ENCODE measurements around the gene NFKBIA. TPM values are rescaled to one million over a fixed set of nuclear protein-coding genes. Genes with fewer than 3 reads are reported as not detected.

Gene NFKBIA
- total and polyA plus RNA-seq, 2 of the 8 experiments (the other 6 are each of a cell fraction or from before 2014, with no cell fraction given), result 25.9 to 49.7 TPM

- POLR2A ChIA-PET (ENCODE audit: partially characterized antibody), result interaction anchor here (0.6 kb wide), 1 partner anchor 645 kb away, joined by 3 read pairs; no protein-coding TSS in a partner anchor
- H4K91ac ChIP-seq (replicated peaks; ENCODE audit: insufficient read length, low read length), result no peak overlapping the region
- H2BK120ac ChIP-seq (replicated peaks; ENCODE audit: low read depth, low read length), result no peak overlapping the region
- H3K27me3 ChIP-seq (replicated peaks in 1 of 4; ENCODE audit: control insufficient read depth in 3 of 4, extremely low read depth in 1 of 4, insufficient read depth in 3 of 4, low read length in 3 of 4), result no peaks in the 10 kb centered on the region
- no peaks in the 10 kb centered on the region for H3K79me2 ChIP-seq (ENCODE audit: control insufficient read depth in 1 of 2, insufficient read depth in 2 of 2, low read length in 2 of 2)
- H4K8ac ChIP-seq (ENCODE audit: extremely low read depth, insufficient read depth, low read length), result no peak overlapping the region
- H3K4ac ChIP-seq (replicated peaks; ENCODE audit: insufficient read length, low read depth, low read length), result no peak overlapping the region
- H3K36me3 ChIP-seq (ENCODE audit: control insufficient read depth in 2 of 4, insufficient read depth in 4 of 4, low read length in 3 of 4), result no peaks in the 10 kb centered on the region
- H4K20me1 ChIP-seq (replicated peaks in 1 of 2; ENCODE audit: control insufficient read depth in 1 of 2, insufficient read depth in 2 of 2, low read length in 2 of 2), result no peaks in the 10 kb centered on the region
- 72% methylated on average over 8 of the region's 8 CpGs; no CpG with 5 or more reads in 1 of the 2 experiments for WGBS, 2 experiments (ENCODE audit: extremely low coverage in 1 of 2, insufficient coverage in 1 of 2, insufficient read length in 1 of 2, insufficient replicate concordance in 2 of 2, low coverage in 1 of 2, low lambda C conversion rate in 2 of 2, missing lambda C conversion rate in 1 of 2)
- H3K4me3 ChIP-seq (ENCODE audit: extremely low read depth in 1 of 4, insufficient read depth in 2 of 4, low read depth in 3 of 4, low read length in 4 of 4), result no peak overlapping the region
- CTCF ChIA-PET (ENCODE audit: partially characterized antibody), result interaction anchor here (0.5 to 2.9 kb wide), 42 partner anchors 10 to 860 kb away, joined by 3 to 16 read pairs (median 4); partner anchors contain the start of gene INSM2
- H3K4me1 ChIP-seq (replicated peaks in 1 of 4; ENCODE audit: control insufficient read depth in 3 of 4, insufficient read depth in 4 of 4, low read length in 3 of 4), result no peaks in the 10 kb centered on the region
- H2BK12ac ChIP-seq (ENCODE audit: low read depth, low read length), result no peak overlapping the region
- DNase-seq (ENCODE audit: low read depth in 1 of 2, low spot score in 2 of 2) (no peak), FAIRE-seq (no peak)
- peak overlapping the region; percentile 83 for H2AFZ ChIP-seq (ENCODE audit: low read length)
- H3K14ac ChIP-seq (ENCODE audit: insufficient read length), result no peak overlapping the region
- H4K5ac ChIP-seq (ENCODE audit: insufficient read length, low read depth, low read length), result no peak overlapping the region
- no peak overlapping the region for H2BK15ac ChIP-seq (ENCODE audit: low read length)
- H3K23me2 ChIP-seq (ENCODE audit: low read depth, low read length), result 0 out of 2 replicates have a peak, but pooled peaks cover 1% of the 10 kb centered on the region
- H3K23ac ChIP-seq (ENCODE audit: insufficient read length), result no peak overlapping the region
- no peak overlapping the region for H2AK5ac ChIP-seq (ENCODE audit: low read depth, low read length)
- H3K4me2 ChIP-seq (ENCODE audit: insufficient read depth in 1 of 2, low read depth in 2 of 2, low read length in 2 of 2), result no peak overlapping the region
- H3K79me1 ChIP-seq (ENCODE audit: low read depth, low read length), result no peaks in the 10 kb centered on the region
- H3K18ac ChIP-seq (ENCODE audit: extremely low read depth, low read length), result no peak overlapping the region
- no peaks in the 10 kb centered on the region for H3K9me3 ChIP-seq (ENCODE audit: insufficient read depth in 2 of 2, low read depth in 1 of 2, low read length in 1 of 2)
- no peak overlapping the region for H3K56ac ChIP-seq (replicated peaks; ENCODE audit: insufficient read length, low read depth, low read length)
- no peak overlapping the region for H2BK20ac ChIP-seq (ENCODE audit: low read length)
- H3K27ac ChIP-seq (ENCODE audit: low read depth, low read length), result no peak overlapping the region
- no peak overlapping the region for H2BK5ac ChIP-seq (ENCODE audit: low read depth, low read length)
- no peak overlapping the region for H3K9ac ChIP-seq (replicated peaks in 1 of 4; ENCODE audit: extremely low read depth in 1 of 4, low read depth in 3 of 4, low read length in 3 of 4)
- TF ChIP-seq ZNF274 (IDR thresholded peaks at IDR 0.05; ENCODE audit: borderline replicate concordance, extremely low read depth, low read length) (no peak), SIN3A (conservative IDR thresholded peaks at IDR 0.05 in 1 of 2, IDR thresholded peaks at IDR 0.05 in 1 of 2; ENCODE audit: low read depth in 1 of 2, low read length in 2 of 2) (peak in 1 of 2 experiments; percentile 33; a peak in 1 of 4 replicates), YY1 (IDR thresholded peaks at IDR 0.05; ENCODE audit: low read depth, low read length) (peak; percentile 20; the same call in 1 of the 2 replicates), GABPA (IDR thresholded peaks at IDR 0.05; ENCODE audit: borderline replicate concordance, insufficient read depth, low read length) (no peak), TEAD4 (IDR thresholded peaks at IDR 0.05; ENCODE audit: low read depth, low read length) (0 out of 2 replicates have a peak, but pooled peaks have one; percentile 50), HDAC6 (IDR thresholded peaks at IDR 0.05; ENCODE audit: low read depth, low read length) (no peak), RAD21 (IDR thresholded peaks at IDR 0.05 in 1 of 2, conservative IDR thresholded peaks at IDR 0.05 in 1 of 2; ENCODE audit: low read depth in 2 of 2, low read length in 2 of 2) (peak; percentile 53 to 62), NRF1 (IDR thresholded peaks at IDR 0.05; ENCODE audit: low read depth, low read length) (no peak)
Observed at GRCh38 chr14:35438910-35439713, 34.6 kb upstream of the NFKBIA start.

Data from H1 (cell line).